HCT116 (cell line): ENCODE measurements around the gene NR2F6. TPM values are rescaled to one million over a fixed set of nuclear protein-coding genes. Genes with fewer than 3 reads are reported as not detected.

Experiments
- ATAC-seq: fragments of 200-7000 bp; cut with Tn5 transposase; 2 replicates; pipeline ENCODE4 v1.9.1; 2020; ENCODE audit warnings: mild to moderate bottlenecking, moderate library complexity
- BruUV-seq: library from RNA; stranded (reverse); fragments of 400-500 nt; replicated peaks from 2 replicates; lab custom pipeline; 2021; lab: Mats Ljungman, UMichigan
- CTCF ChIA-PET: fragments of 300-600 bp; sonication (Branson Sonifier 250); formaldehyde crosslinking; loops from one replicate; lab custom pipeline; 2021; ENCODE audit warnings: antibody characterized with exemption; lab: Charles Lee
- POLR2A ChIA-PET: fragments of 300-600, 350-600 bp; sonication (Branson Sonifier 250); formaldehyde crosslinking; loops from one replicate; lab custom pipeline; 2021; ENCODE audit warnings: antibody characterized with exemption; lab: Charles Lee
- RAD21 ChIA-PET, 2 experiments: fragments of 300-600 bp; sonication (Branson Sonifier 250); formaldehyde crosslinking; loops; one replicate each; lab custom pipeline; 2023; ENCODE audit warnings: low total read pairs in 2 of 2; ENCODE audit not compliant: uncharacterized antibody in 2 of 2, unreplicated experiment in 2 of 2, low non-redundant PET in 1 of 2; lab: Charles Lee
- DNase-seq: peaks from one replicate; pipeline ENCODE4 v3.0.0-alpha.2; 2010; ENCODE audit warnings: low read depth, low spot score
- H2AFZ ChIP-seq: fragments of 200-600 bp; shearing (Covaris generic), sonication (generic); 2 replicates; pipeline ENCODE4 v1.6.1; 2017; ENCODE audit warnings: low read depth, mixed run types, mixed read lengths, antibody characterized with exemption, low read length; ENCODE audit not compliant: poor library complexity, severe bottlenecking
- H3K27ac ChIP-seq: 2 replicates; pipeline ENCODE4 v1.5.1; 2012; ENCODE audit warnings: low read depth, low read length
- H3K27me3 ChIP-seq: fragments of 200-600 bp; sonication (generic); 2 replicates; pipeline ENCODE4 v1.6.1; 2016; ENCODE audit warnings: mixed run types, low read length, mixed read lengths; ENCODE audit not compliant: insufficient read depth
- H3K36me3 ChIP-seq, 2 experiments: fragments of 200-500 bp in 1 of 2; fragments of 200-600 bp in 1 of 2; sonication (Bioruptor generic) in 1 of 2; sonication (generic) in 1 of 2; 2 replicates each; pipeline versions ENCODE4 v1.5.1 to v1.6.1; 2014 to 2016; ENCODE audit warnings: low read length in 2 of 2, inconsistent platforms in 1 of 2, mixed read lengths in 1 of 2, mixed run types in 1 of 2; ENCODE audit not compliant: insufficient read depth in 2 of 2, control insufficient read depth in 1 of 2
- H3K4me1 ChIP-seq, 2 experiments: fragments of 200-600 bp in 1 of 2; sonication (generic) in 1 of 2; 2 replicates each; pipeline versions ENCODE4 v1.5.1 to v1.6.1; 2012 to 2017; ENCODE audit warnings: low read length in 2 of 2, inconsistent platforms in 1 of 2, mild to moderate bottlenecking in 1 of 2, mixed read lengths in 1 of 2, mixed run types in 1 of 2, moderate library complexity in 1 of 2; ENCODE audit not compliant: insufficient read depth in 2 of 2, control insufficient read depth in 1 of 2
- H3K4me2 ChIP-seq: fragments of 200-600 bp; sonication (generic); 2 replicates; pipeline ENCODE4 v1.6.1; 2017; ENCODE audit warnings: mixed run types, low read length, mixed read lengths
- H3K4me3 ChIP-seq, 2 experiments: fragments of 200-600 bp in 1 of 2; sonication (generic) in 1 of 2; replicated peaks in 1 of 2; 2 replicates each; pipeline ENCODE4 v1.5.1; 2011 to 2016; ENCODE audit warnings: low read length in 2 of 2, control low read depth in 1 of 2, low read depth in 1 of 2, mild to moderate bottlenecking in 1 of 2, mixed read lengths in 1 of 2, mixed run types in 1 of 2
- H3K79me2 ChIP-seq: fragments of 200-600 bp; sonication (generic); 2 replicates; pipeline ENCODE4 v1.6.1; 2017; ENCODE audit warnings: mild to moderate bottlenecking, mixed run types, low read length, moderate library complexity, mixed read lengths; ENCODE audit not compliant: insufficient read depth
- H3K9ac ChIP-seq: fragments of 200-600 bp; sonication (generic); 2 replicates; pipeline ENCODE4 v1.6.1; 2016; ENCODE audit warnings: low read length, mixed read lengths
- H3K9me2 ChIP-seq: fragments of 200-600 bp; sonication (generic), shearing (Covaris generic); 2 replicates; pipeline ENCODE4 v1.6.1; 2017; ENCODE audit warnings: mixed run types, mild to moderate bottlenecking, moderate library complexity; ENCODE audit not compliant: insufficient read depth
- H3K9me3 ChIP-seq, 2 experiments: fragments of 200-500 bp in 1 of 2; fragments of 200-600 bp in 1 of 2; sonication (Bioruptor generic) in 1 of 2; sonication (generic) in 1 of 2; 2 replicates each; pipeline ENCODE4 v1.6.1; 2014 to 2017; ENCODE audit warnings: low read length in 2 of 2, mixed read lengths in 2 of 2, inconsistent platforms in 1 of 2, low read depth in 1 of 2, mild to moderate bottlenecking in 1 of 2, mixed run types in 1 of 2, moderate library complexity in 1 of 2; ENCODE audit not compliant: control insufficient read depth in 1 of 2, insufficient read depth in 1 of 2
- H4K20me1 ChIP-seq: fragments of 200-600 bp; sonication (generic), shearing (Covaris generic); 2 replicates; pipeline ENCODE4 v1.6.1; 2017; ENCODE audit warnings: mixed run types, mild to moderate bottlenecking, moderate library complexity; ENCODE audit not compliant: insufficient read depth
- CEBPB ChIP-seq: IDR thresholded peaks from 2 replicates; pipeline ENCODE4 v1.6.1; 2012; ENCODE audit warnings: low read depth
- EGR1 ChIP-seq: IDR thresholded peaks from 2 replicates; pipeline ENCODE4 v1.6.1; 2012; ENCODE audit warnings: low read depth
- FOSL1 ChIP-seq: IDR thresholded peaks from 2 replicates; pipeline ENCODE4 v1.6.1; 2012; ENCODE audit warnings: low read depth
- JUND ChIP-seq: IDR thresholded peaks from 2 replicates; pipeline ENCODE4 v1.6.1; 2012
- POLR2A ChIP-seq: IDR thresholded peaks from 2 replicates; pipeline ENCODE4 v1.7.0; 2011; ENCODE audit warnings: borderline replicate concordance; ENCODE audit not compliant: insufficient read depth, insufficient read length; ENCODE audit errors: extremely low read depth
- POLR2AphosphoS5 ChIP-seq: IDR thresholded peaks from 2 replicates; pipeline ENCODE4 v1.6.1; 2011; ENCODE audit warnings: mild to moderate bottlenecking, low read depth, low read length, moderate library complexity
- RAD21 ChIP-seq: IDR thresholded peaks from 2 replicates; pipeline ENCODE4 v1.6.1; 2012; ENCODE audit warnings: low read depth, mild to moderate bottlenecking
- SIN3A ChIP-seq: IDR thresholded peaks from 2 replicates; pipeline ENCODE4 v1.6.1; 2012; ENCODE audit warnings: low read depth
- ZFX ChIP-seq: fragments of 450-650 bp; IDR thresholded peaks from 2 replicates; pipeline ENCODE4 v1.6.1; 2017
- intact Hi-C: fragments of 100-400 bp; cut with micrococcal nuclease; formaldehyde crosslinking; loops from 2 replicates; pipeline ENCODE4 v1.10.0; 2022
- total RNA-seq: library from RNA; stranded (reverse); gene quantifications from one replicate; pipeline ENCODE4 v1.2.1, GENCODE V29; 2021; ENCODE audit not compliant: unreplicated experiment
- TF ChIP-seq, protein P1 (sequence below), 3 experiments: fragments of 200-600 bp in 1 of 3; sonication (generic) in 1 of 3; IDR thresholded peaks in 2 of 3; conservative IDR thresholded peaks in 1 of 3; 2 replicates each; pipeline ENCODE4 v1.5.1; 2012 to 2017; ENCODE audit warnings: low read depth in 2 of 3, low read length in 2 of 3, antibody characterized with exemption in 1 of 3, borderline replicate concordance in 1 of 3, control low read depth in 1 of 3, mild to moderate bottlenecking in 1 of 3, mixed read lengths in 1 of 3, mixed run types in 1 of 3, moderate library complexity in 1 of 3; ENCODE audit not compliant: insufficient read depth in 1 of 3
- TF ChIP-seq, protein P2 (sequence below): IDR thresholded peaks from 2 replicates; pipeline ENCODE4 v1.6.1; 2012

Gene NR2F6
- total RNA-seq, 1 experiment from 2014 or later, result 88.0 TPM

DNA sequence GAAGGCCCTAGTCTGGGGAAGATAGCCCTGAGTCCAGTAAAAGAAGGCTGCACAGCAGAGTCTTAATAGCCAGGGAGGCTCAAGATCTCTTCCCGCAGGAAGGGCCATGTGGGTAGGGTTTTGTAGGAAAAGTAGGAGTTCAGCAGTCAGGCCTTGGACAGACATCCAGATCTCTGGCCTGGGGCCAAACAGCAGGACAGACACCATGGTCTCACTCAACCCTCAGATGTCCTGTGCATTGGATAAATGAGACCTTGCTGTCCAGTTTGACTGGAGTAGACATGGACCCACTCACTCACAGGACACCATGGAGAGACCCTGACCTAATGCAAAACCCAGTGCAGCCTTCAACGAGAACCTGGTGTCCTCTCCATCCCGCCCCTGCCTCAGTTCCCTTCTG, 15.8 kb downstream of the NR2F6 start:
- no peak overlapping the region for H3K4me3 ChIP-seq
- H4K20me1 ChIP-seq, result peaks cover 7% of the 10 kb centered on the region; the same call in 1 of the 2 replicates
- peaks cover 16 to 34% of the 10 kb centered on the region in 2 experiments for H3K4me1 ChIP-seq
- no peak for ATAC-seq
- H3K27ac ChIP-seq, result no peak overlapping the region; the same call in 1 of the 2 replicates
- no peaks in the 10 kb centered on the region for H3K27me3 ChIP-seq
- CTCF ChIA-PET, result no interaction called here
- POLR2A ChIA-PET, result no interaction called here
- peaks cover 55% of the 10 kb centered on the region for H3K79me2 ChIP-seq
- RAD21 ChIA-PET, result no interaction called here
- no peaks in the 10 kb centered on the region for H3K9me2 ChIP-seq
- no peak overlapping the region for H3K4me2 ChIP-seq
- H2AFZ ChIP-seq, result no peak overlapping the region
- no peak overlapping the region for H3K9ac ChIP-seq
- intact Hi-C loops, result loop anchor here (5.0 kb wide), 1 partner anchor 153 kb away; the partner anchor contains the start of genes HAUS8 and MYO9B
- H3K36me3 ChIP-seq, result peaks cover 12 to 16% of the 10 kb centered on the region in 2 experiments; a peak in 3 of 4 replicates
- no peak for TF ChIP-seq RAD21
- TF ChIP-seq ZFX, result no peak
- TF ChIP-seq, protein P1, sequence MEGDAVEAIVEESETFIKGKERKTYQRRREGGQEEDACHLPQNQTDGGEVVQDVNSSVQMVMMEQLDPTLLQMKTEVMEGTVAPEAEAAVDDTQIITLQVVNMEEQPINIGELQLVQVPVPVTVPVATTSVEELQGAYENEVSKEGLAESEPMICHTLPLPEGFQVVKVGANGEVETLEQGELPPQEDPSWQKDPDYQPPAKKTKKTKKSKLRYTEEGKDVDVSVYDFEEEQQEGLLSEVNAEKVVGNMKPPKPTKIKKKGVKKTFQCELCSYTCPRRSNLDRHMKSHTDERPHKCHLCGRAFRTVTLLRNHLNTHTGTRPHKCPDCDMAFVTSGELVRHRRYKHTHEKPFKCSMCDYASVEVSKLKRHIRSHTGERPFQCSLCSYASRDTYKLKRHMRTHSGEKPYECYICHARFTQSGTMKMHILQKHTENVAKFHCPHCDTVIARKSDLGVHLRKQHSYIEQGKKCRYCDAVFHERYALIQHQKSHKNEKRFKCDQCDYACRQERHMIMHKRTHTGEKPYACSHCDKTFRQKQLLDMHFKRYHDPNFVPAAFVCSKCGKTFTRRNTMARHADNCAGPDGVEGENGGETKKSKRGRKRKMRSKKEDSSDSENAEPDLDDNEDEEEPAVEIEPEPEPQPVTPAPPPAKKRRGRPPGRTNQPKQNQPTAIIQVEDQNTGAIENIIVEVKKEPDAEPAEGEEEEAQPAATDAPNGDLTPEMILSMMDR (IDR thresholded peaks at IDR 0.05 in 2 of 3, conservative IDR thresholded peaks at IDR 0.05 in 1 of 3; ENCODE audit: borderline replicate concordance in 1 of 3, insufficient read depth in 1 of 3, low read depth in 2 of 3, low read length in 2 of 3), result no peak
- TF ChIP-seq, protein P2, sequence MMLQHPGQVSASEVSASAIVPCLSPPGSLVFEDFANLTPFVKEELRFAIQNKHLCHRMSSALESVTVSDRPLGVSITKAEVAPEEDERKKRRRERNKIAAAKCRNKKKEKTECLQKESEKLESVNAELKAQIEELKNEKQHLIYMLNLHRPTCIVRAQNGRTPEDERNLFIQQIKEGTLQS, result no peak
- 0 out of 2 replicates have a peak, but pooled peaks have one; percentile 21 for TF ChIP-seq POLR2AphosphoS5
- no peak for TF ChIP-seq SIN3A
- TF ChIP-seq CEBPB, result no peak
- TF ChIP-seq POLR2A, result peak; percentile 37
- no peak for TF ChIP-seq FOSL1
- TF ChIP-seq EGR1, result no peak
- TF ChIP-seq JUND, result no peak
- no TSS peak for BruUV-seq
- no peaks in the 10 kb centered on the region for H3K9me3 ChIP-seq
- DNase-seq, result no peak
